Measurements from ENCODE around the gene MAN2B1.

The MAN2B1 gene

GRCh38 chr19:12705654-12706331, 39.3 kb upstream of the MAN2B1 start:
- no peak overlapping the region for H3K27ac ChIP-seq
- TF ChIP-seq CTCF (IDR thresholded peaks at IDR 0.05) (no peak), ZFX (IDR thresholded peaks at IDR 0.05; ENCODE audit: borderline replicate concordance) (no peak)

GRCh38 chr19:12705169-12705568, 38.6 kb upstream of the MAN2B1 start:
- no peak for TF ChIP-seq CTCF (IDR thresholded peaks at IDR 0.05)
- no peak for TF ChIP-seq ZFX (IDR thresholded peaks at IDR 0.05; ENCODE audit: borderline replicate concordance)
- no peak overlapping the region for H3K27ac ChIP-seq

DNA sequence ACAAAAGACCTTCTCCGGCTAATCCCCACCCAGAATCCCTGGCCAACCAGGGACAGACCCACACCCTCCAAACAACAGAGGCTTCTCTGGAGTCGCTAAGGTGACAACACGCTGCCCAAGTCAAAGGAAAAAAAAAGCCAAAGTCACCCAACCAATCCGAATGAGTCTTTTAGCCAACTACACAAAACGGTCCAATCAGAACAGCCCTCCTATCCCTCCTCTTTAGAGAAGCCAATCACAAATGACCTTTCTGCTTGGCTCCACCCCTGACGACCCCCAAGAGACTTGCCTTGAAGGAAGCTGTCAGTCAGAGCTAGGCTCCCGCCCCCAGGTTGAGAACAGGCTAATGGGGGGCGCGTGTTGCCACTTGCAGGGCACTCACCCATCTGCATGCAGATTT, 36.5 kb upstream of the MAN2B1 start:
- no peak for TF ChIP-seq ZFX (IDR thresholded peaks at IDR 0.05; ENCODE audit: borderline replicate concordance)
- no peak for TF ChIP-seq CTCF (IDR thresholded peaks at IDR 0.05)
- no peak overlapping the region for H3K27ac ChIP-seq

- TF ChIP-seq ZFX (IDR thresholded peaks at IDR 0.05; ENCODE audit: borderline replicate concordance) (no peak), CTCF (IDR thresholded peaks at IDR 0.05) (no peak)
- H3K27ac ChIP-seq = no peak overlapping the region
These were observed 35.2 kb upstream of the MAN2B1 start for GRCh38 chr19:12701596-12702282.

DNA sequence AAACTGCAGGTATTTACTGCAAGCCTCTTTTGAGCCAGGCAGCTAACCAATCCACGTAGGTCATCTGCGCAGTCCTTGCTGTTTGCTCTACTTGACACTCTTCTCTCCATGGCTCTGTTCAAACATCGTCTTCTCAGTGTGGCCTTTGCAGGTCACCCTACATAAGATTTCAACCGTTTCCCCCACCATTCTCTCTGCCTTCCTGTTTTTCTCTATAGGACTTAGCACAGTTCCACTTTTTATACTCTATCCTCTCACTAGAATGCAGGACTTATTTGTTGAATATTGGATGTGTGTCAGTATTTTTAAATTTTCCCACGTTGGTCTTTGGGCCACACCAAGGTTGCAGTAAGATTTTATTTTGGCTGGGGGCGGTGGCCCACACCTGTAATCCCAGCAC, 31.6 kb upstream of the MAN2B1 start:
- peak overlapping the region; percentile 22; the same call in 1 of the 2 replicates for H3K27ac ChIP-seq
- TF ChIP-seq CTCF (IDR thresholded peaks at IDR 0.05) (no peak), ZFX (IDR thresholded peaks at IDR 0.05; ENCODE audit: borderline replicate concordance) (no peak)

- peak overlapping the region; percentile 78; the same call in 1 of the 2 replicates for H3K27ac ChIP-seq
These were observed 30.9 kb upstream of the MAN2B1 start for GRCh38 chr19:12697425-12697824.

GRCh38 chr19:12696366-12697335, 30.1 kb upstream of the MAN2B1 start, which contains the start of gene FBXW9:
Gene FBXW9, minus strand, starts transcription at chr19:12696631. Its CDS starts 50 bp downstream, at chr19:12696581.
- peak within 1 kb of the TSS; percentile 78 for H3K27ac ChIP-seq
- no peak for TF ChIP-seq ZFX (IDR thresholded peaks at IDR 0.05; ENCODE audit: borderline replicate concordance)
- TF ChIP-seq CTCF (IDR thresholded peaks at IDR 0.05) = no peak
